Sigmoid colon (tissue), 7 donors: ENCODE data around the gene COX7A2. TPM values are rescaled to one million over a fixed set of nuclear protein-coding genes. Genes with fewer than 3 reads are reported as not detected.

Source experiments
- DNase-seq: peaks from one replicate; pipeline ENCODE4 v3.0.0-alpha.2; 2019
- H3K27ac ChIP-seq, 4 donors: fragments of 200-600 bp; sonication (generic); one replicate each; pipeline ENCODE4 v1.5.1; 2016 to 2019; ENCODE audit warnings: mild to moderate bottlenecking in 1 of 4
- H3K27me3 ChIP-seq, 3 donors: fragments of 200-600 bp; sonication (generic); one replicate each; pipeline ENCODE4 v1.5.1; 2019; ENCODE audit warnings: mild to moderate bottlenecking in 1 of 3
- H3K36me3 ChIP-seq, 4 donors: fragments of 200-600 bp; sonication (generic); one replicate each; pipeline ENCODE4 v1.5.1; 2016 to 2019
- H3K4me1 ChIP-seq, 4 donors: fragments of 200-600 bp; sonication (generic); one replicate each; pipeline ENCODE4 v1.5.1; 2017 to 2019
- H3K4me3 ChIP-seq, 4 donors: fragments of 200-600 bp; sonication (generic); one replicate each; pipeline ENCODE4 v1.5.1; 2017 to 2019; ENCODE audit warnings: mild to moderate bottlenecking in 2 of 4, moderate library complexity in 1 of 4
- H3K9me3 ChIP-seq, 4 donors: fragments of 200-600 bp in 3 of 4; sonication (generic) in 3 of 4; one replicate each; pipeline versions ENCODE4 v1.5.1 to v1.6.1; 2013 to 2019
- CTCF ChIP-seq, 4 experiments: fragments of 450-650 bp in 3 of 4; fragments of 200-600 bp in 1 of 4; IDR thresholded peaks; one replicate each; pipeline ENCODE4 v1.5.1; 2016 to 2019; ENCODE audit warnings: antibody characterized with exemption in 4 of 4, mild to moderate bottlenecking in 3 of 4, moderate library complexity in 2 of 4
- EP300 ChIP-seq, 4 donors: sonication (generic); formaldehyde crosslinking; IDR thresholded peaks; one replicate each; pipeline ENCODE4 v1.6.1; 2017; ENCODE audit warnings: antibody characterized with exemption in 4 of 4
- POLR2A ChIP-seq, 2 donors: fragments of 450-650 bp; IDR thresholded peaks; one replicate each; pipeline ENCODE4 v1.6.1; 2016; ENCODE audit warnings: antibody characterized with exemption in 2 of 2, mild to moderate bottlenecking in 2 of 2, moderate library complexity in 2 of 2
- POLR2AphosphoS5 ChIP-seq, 4 donors: sonication (generic); formaldehyde crosslinking; IDR thresholded peaks; one replicate each; pipeline ENCODE4 v1.6.1; 2017; ENCODE audit warnings: antibody characterized with exemption in 4 of 4
- WGBS, 2 donors: extraction: QIAGEN DNeasy Blood & Tissue Kit; methylation state at CpG; one replicate each; pipeline ENCODE4 v1.1.7; 2013; 5-methylcytosine and 5-hydroxymethylcytosine counted together
- intact Hi-C: fragments of 100-400 bp; cut with DNase I; formaldehyde crosslinking; loops from one replicate; pipeline ENCODE4 v1.15.1; 2023
- polyA plus RNA-seq, 3 donors: library from polyadenylated mRNA; stranded (reverse); fragments of 200-250 nt; gene quantifications; one replicate each; pipeline ENCODE4 v1.2.3, GENCODE V29; 2013
- total RNA-seq, 4 donors: library from RNA; depleted of rRNA; stranded (reverse); fragments of >200 nt; gene quantifications; one replicate each; pipeline ENCODE4 v1.1.0, GENCODE V29; 2016
- donor health status: healthy with polysubstance abuse.
- donor health status: Bipolar disorder and iron deficiency.
- donor health status: healthy.

Gene COX7A2
- total and polyA plus RNA-seq, 7 donors = 419 to 3,086 (median 948) TPM

- TF ChIP-seq CTCF (IDR thresholded peaks at IDR 0.05) (no peak), POLR2AphosphoS5 (IDR thresholded peaks at IDR 0.05) (no peak), EP300 (IDR thresholded peaks at IDR 0.05) (no peak), POLR2A (IDR thresholded peaks at IDR 0.05) (no peak)
- Histone ChIP-seq H3K27ac (no peak overlapping the region), H3K9me3 (no peaks in the 10 kb centered on the region), H3K4me3 (no peak overlapping the region), H3K27me3 (no peaks in the 10 kb centered on the region), H3K36me3 (no peaks in the 10 kb centered on the region), H3K4me1 (peaks cover 0 to 30% (median 6%) of the 10 kb centered on the region in 4 donors)
- 76 to 77% methylated on average over 4 of the region's 4 CpGs for WGBS, 2 donors
- DNase-seq = no peak
- intact Hi-C loops = no loop called here
These were observed 28.3 kb downstream of the COX7A2 start for GRCh38 chr6:75215291-75215690.

GRCh38 chr6:75213732-75214131 is 29.9 kb downstream of the COX7A2 start:
- no peak for DNase-seq
- no peaks in the 10 kb centered on the region for H3K9me3 ChIP-seq
- no peak for TF ChIP-seq CTCF (IDR thresholded peaks at IDR 0.05)
- TF ChIP-seq POLR2AphosphoS5 (IDR thresholded peaks at IDR 0.05) = no peak
- TF ChIP-seq POLR2A (IDR thresholded peaks at IDR 0.05) = no peak
- no peak for TF ChIP-seq EP300 (IDR thresholded peaks at IDR 0.05)
- no peak overlapping the region for H3K4me3 ChIP-seq
- intact Hi-C loops = loop anchor here (5.0 kb wide), 1 partner anchor 1536 kb away; no protein-coding TSS in a partner anchor
- H3K27me3 ChIP-seq = no peaks in the 10 kb centered on the region
- no peak overlapping the region for H3K27ac ChIP-seq
- 88 to 91% methylated on average over 2 of the region's 2 CpGs for WGBS, 2 donors
- H3K4me1 ChIP-seq = peaks cover 0 to 34% (median 7%) of the 10 kb centered on the region in 4 donors
- H3K36me3 ChIP-seq = no peaks in the 10 kb centered on the region

GRCh38 chr6:75213112-75213511 is 30.5 kb downstream of the COX7A2 start:
- no peak for TF ChIP-seq POLR2AphosphoS5 (IDR thresholded peaks at IDR 0.05)
- TF ChIP-seq CTCF (IDR thresholded peaks at IDR 0.05) = no peak
- TF ChIP-seq POLR2A (IDR thresholded peaks at IDR 0.05) = no peak
- TF ChIP-seq EP300 (IDR thresholded peaks at IDR 0.05) = no peak

GRCh38 chr6:75211920-75212590 is 31.5 kb downstream of the COX7A2 start:
- 4 to 32% methylated on average over 3 of the region's 3 CpGs for WGBS, 2 donors
- H3K36me3 ChIP-seq = no peaks in the 10 kb centered on the region
- DNase-seq = no peak
- TF ChIP-seq EP300 (IDR thresholded peaks at IDR 0.05) (no peak), POLR2A (IDR thresholded peaks at IDR 0.05) (no peak), POLR2AphosphoS5 (IDR thresholded peaks at IDR 0.05) (no peak), CTCF (IDR thresholded peaks at IDR 0.05) (no peak)
- H3K9me3 ChIP-seq = no peaks in the 10 kb centered on the region
- H3K4me1 ChIP-seq = peaks cover 0 to 31% (median 12%) of the 10 kb centered on the region in 4 donors
- no peak overlapping the region for H3K27ac ChIP-seq
- intact Hi-C loops = loop anchor here (1.0 to 5.0 kb wide), 2 partner anchors 1473 to 1535 kb away; no protein-coding TSS in a partner anchor
- no peak overlapping the region for H3K4me3 ChIP-seq
- H3K27me3 ChIP-seq = no peaks in the 10 kb centered on the region

More at GRCh38 chr6:75213112-75213511, 30.5 kb downstream of the COX7A2 start:
- 20 to 58% methylated on average over 1 of the region's 1 CpG for WGBS, 2 donors
- Histone ChIP-seq H3K27ac (no peak overlapping the region), H3K4me3 (no peak overlapping the region), H3K27me3 (no peaks in the 10 kb centered on the region), H3K36me3 (no peaks in the 10 kb centered on the region), H3K9me3 (no peaks in the 10 kb centered on the region), H3K4me1 (peaks cover 0 to 39% (median 9%) of the 10 kb centered on the region in 4 donors)
- DNase-seq = no peak
- intact Hi-C loops = loop anchor here (5.0 kb wide), 1 partner anchor 1536 kb away; no protein-coding TSS in a partner anchor
